GM10266 (cell line): ENCODE data around the gene ERGIC1.

Source experiments
- DNase-seq: peaks from one replicate; pipeline ENCODE4 v3.0.0; 2012; ENCODE audit errors: extremely low spot score
- CTCF ChIP-seq: IDR thresholded peaks from 2 replicates; pipeline ENCODE4 v1.5.1; 2012; ENCODE audit warnings: mild to moderate bottlenecking, low read depth; ENCODE audit not compliant: control insufficient read depth, insufficient read depth; ENCODE audit errors: missing control alignments

The ERGIC1 gene

GRCh38 chr5:172981931-172982330 lies 147.9 kb downstream of the ERGIC1 start:
- TF ChIP-seq CTCF, result no peak
- no peak for DNase-seq

GRCh38 chr5:172983542-172984243 lies 149.6 kb downstream of the ERGIC1 start, which contains the start of gene ATP6V0E1:
TSS of gene ATP6V0E1 (plus strand) at chr5:172983771. CDS start at chr5:172983861, 90 bp downstream.
- peak; percentile 91 for DNase-seq
- TF ChIP-seq CTCF, result peak; percentile 1

- peak; percentile 82 for DNase-seq
- peak; percentile 76 for TF ChIP-seq CTCF
Measured at GRCh38 chr5:172984244-172984953, 150.3 kb downstream of the ERGIC1 start.

- no peak for TF ChIP-seq CTCF
- DNase-seq, result no peak
Measured at GRCh38 chr5:172985596-172985995, 151.5 kb downstream of the ERGIC1 start.

- no peak for TF ChIP-seq CTCF
- DNase-seq, result no peak
Measured at GRCh38 chr5:172988276-172988675, 154.2 kb downstream of the ERGIC1 start.

- no peak for DNase-seq
- TF ChIP-seq CTCF, result no peak
Measured at GRCh38 chr5:172990776-172991175, 156.7 kb downstream of the ERGIC1 start.

- TF ChIP-seq CTCF, result no peak
- DNase-seq, result no peak
Measured at GRCh38 chr5:172994405-172994804, 160.4 kb downstream of the ERGIC1 start.
